GM21390 (cell line): ENCODE results near the gene FUZ.

Source experiments
- ATAC-seq: cut with Tn5 transposase; IDR thresholded peaks from one replicate; pipeline ENCODE4 v1.9.1; 2021; ENCODE audit not compliant: unreplicated experiment

The FUZ gene

GRCh38 chr19:49761249-49761624 lies 51.9 kb downstream of the FUZ start:
- ATAC-seq, result no peak

- ATAC-seq, result no peak
Observed at GRCh38 chr19:49758292-49758691, 54.8 kb downstream of the FUZ start.
